GM12892 (cell line): ENCODE results near the gene KCNMB2.

Experiments
- DNase-seq: peaks from one replicate; pipeline ENCODE4 v3.0.0; 2011; ENCODE audit not compliant: insufficient read length
- FAIRE-seq: peaks from 2 replicates; lab custom pipeline; 2011; peaks lifted over from hg19 to GRCh38; lab: Jason Lieb, UNC
- POLR2A ChIP-seq: IDR thresholded peaks from 2 replicates; pipeline ENCODE4 v1.6.1; 2011; ENCODE audit warnings: low read depth, low read length, control low read depth
- POLR2AphosphoS5 ChIP-seq: IDR thresholded peaks from 2 replicates; pipeline ENCODE4 v1.6.1; 2011; ENCODE audit warnings: low read depth, low read length, control low read depth
- TAF1 ChIP-seq: IDR thresholded peaks from 2 replicates; pipeline ENCODE4 v1.6.1; 2011; ENCODE audit warnings: low read depth, mild to moderate bottlenecking, control low read depth, low read length, borderline replicate concordance

Gene KCNMB2

GRCh38 chr3:178875157-178875556 is 338.9 kb downstream of the KCNMB2 start:
- no peak for DNase-seq
- FAIRE-seq: no peak
- no peak for TF ChIP-seq POLR2A
- TF ChIP-seq POLR2AphosphoS5: no peak
- no peak for TF ChIP-seq TAF1

GRCh38 chr3:178875836-178876235 is 339.6 kb downstream of the KCNMB2 start:
- no peak for TF ChIP-seq TAF1
- no peak for DNase-seq
- no peak for FAIRE-seq

DNA sequence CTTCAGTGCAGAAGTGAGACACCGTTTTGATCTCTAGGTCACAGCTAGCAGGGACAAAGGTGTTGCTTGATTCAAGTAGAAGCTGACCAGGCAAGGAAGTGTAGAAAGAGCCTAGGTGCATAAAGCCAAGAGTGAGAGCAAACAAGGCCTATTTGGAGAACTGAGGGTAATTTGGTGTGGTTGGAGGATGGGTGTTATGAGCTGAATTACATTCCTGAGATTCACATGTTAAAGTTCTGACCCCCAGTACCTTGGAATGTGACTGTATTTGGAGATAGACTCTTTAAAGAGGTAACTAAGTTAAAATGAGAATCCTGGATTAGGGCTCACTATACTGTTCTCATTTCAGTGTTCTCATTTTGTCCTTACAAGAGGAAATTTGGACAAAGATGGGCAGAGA is 344.0 kb downstream of the KCNMB2 start:
- TF ChIP-seq POLR2A (no peak), TAF1 (no peak), POLR2AphosphoS5 (no peak)
- DNase-seq (no peak), FAIRE-seq (peak; percentile 33)
